ENCODE measurements around the gene RIT2.

The RIT2 gene

DNA sequence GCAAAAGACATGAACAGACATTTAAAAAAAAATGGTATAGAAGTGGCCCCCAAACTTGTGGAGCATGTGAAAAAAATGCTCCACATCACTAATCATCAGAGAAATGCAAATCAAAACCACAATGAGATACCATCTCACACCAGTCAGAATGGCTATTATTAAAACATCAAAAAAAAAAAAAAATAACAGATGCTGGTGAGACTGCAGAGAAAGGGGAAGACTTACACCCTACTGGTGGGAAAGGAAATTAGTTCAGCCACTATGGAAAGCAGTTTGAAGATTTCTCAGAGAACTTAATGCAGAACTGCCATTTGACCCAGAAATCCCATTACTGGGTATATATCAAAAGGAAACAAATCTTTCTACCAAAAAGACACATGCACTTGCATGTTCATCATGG, 164.8 kb downstream of the RIT2 start:
- Histone ChIP-seq H3K27ac (no peak overlapping the region), H3K4me3 (IDR thresholded peaks at IDR 0.05; ENCODE audit: insufficient read depth, low read depth, low read length) (no peak overlapping the region), H3K4me1 (ENCODE audit: low read depth, poor library complexity, severe bottlenecking) (peaks cover 13% of the 10 kb centered on the region), H2AFZ (ENCODE audit: low read depth) (no peak overlapping the region), H3K27me3 (ENCODE audit: insufficient read depth, low read depth) (no peaks in the 10 kb centered on the region), H4K20me1 (ENCODE audit: insufficient read depth) (no peaks in the 10 kb centered on the region), H3K36me3 (ENCODE audit: insufficient read depth) (no peaks in the 10 kb centered on the region), H3K79me2 (ENCODE audit: insufficient read depth, low read depth) (no peaks in the 10 kb centered on the region), H3K4me2 (no peak overlapping the region), H3K9ac (no peak overlapping the region)
- TF ChIP-seq, protein P1, sequence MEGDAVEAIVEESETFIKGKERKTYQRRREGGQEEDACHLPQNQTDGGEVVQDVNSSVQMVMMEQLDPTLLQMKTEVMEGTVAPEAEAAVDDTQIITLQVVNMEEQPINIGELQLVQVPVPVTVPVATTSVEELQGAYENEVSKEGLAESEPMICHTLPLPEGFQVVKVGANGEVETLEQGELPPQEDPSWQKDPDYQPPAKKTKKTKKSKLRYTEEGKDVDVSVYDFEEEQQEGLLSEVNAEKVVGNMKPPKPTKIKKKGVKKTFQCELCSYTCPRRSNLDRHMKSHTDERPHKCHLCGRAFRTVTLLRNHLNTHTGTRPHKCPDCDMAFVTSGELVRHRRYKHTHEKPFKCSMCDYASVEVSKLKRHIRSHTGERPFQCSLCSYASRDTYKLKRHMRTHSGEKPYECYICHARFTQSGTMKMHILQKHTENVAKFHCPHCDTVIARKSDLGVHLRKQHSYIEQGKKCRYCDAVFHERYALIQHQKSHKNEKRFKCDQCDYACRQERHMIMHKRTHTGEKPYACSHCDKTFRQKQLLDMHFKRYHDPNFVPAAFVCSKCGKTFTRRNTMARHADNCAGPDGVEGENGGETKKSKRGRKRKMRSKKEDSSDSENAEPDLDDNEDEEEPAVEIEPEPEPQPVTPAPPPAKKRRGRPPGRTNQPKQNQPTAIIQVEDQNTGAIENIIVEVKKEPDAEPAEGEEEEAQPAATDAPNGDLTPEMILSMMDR (conservative IDR thresholded peaks at IDR 0.05; ENCODE audit: low read depth, low read length) = no peak

DNA sequence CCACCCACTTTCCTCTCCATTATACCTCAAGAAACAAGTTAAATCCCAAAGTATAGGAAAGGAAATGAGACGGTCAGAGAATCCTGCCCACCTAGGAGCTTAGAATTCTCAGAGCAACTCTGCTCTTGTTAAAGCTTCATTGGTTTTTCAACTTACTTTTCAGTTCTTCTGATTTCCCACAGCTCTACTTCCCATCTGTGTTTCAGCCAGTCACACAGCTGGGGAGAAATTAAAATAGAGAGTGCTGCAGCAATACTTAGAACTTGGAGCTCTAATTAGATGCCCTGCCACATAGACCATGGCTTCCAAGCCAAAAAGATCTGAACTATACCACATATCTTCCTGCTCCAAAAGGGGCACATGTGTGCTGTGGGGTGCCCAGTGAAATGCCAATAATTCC, 166.7 kb downstream of the RIT2 start:
- H3K9ac ChIP-seq = no peak overlapping the region
- no peak overlapping the region for H3K4me3 ChIP-seq (IDR thresholded peaks at IDR 0.05; ENCODE audit: insufficient read depth, low read depth, low read length)
- H3K4me1 ChIP-seq (ENCODE audit: low read depth, poor library complexity, severe bottlenecking) = peaks cover 16% of the 10 kb centered on the region
- TF ChIP-seq, protein P1 (conservative IDR thresholded peaks at IDR 0.05; ENCODE audit: low read depth, low read length) = no peak
- no peaks in the 10 kb centered on the region for H3K36me3 ChIP-seq (ENCODE audit: insufficient read depth)
- H2AFZ ChIP-seq (ENCODE audit: low read depth) = no peak overlapping the region
- H4K20me1 ChIP-seq (ENCODE audit: insufficient read depth) = no peaks in the 10 kb centered on the region
- no peaks in the 10 kb centered on the region for H3K79me2 ChIP-seq (ENCODE audit: insufficient read depth, low read depth)
- H3K27me3 ChIP-seq (ENCODE audit: insufficient read depth, low read depth) = no peaks in the 10 kb centered on the region
- H3K4me2 ChIP-seq = no peak overlapping the region
- H3K27ac ChIP-seq = no peak overlapping the region

DNA sequence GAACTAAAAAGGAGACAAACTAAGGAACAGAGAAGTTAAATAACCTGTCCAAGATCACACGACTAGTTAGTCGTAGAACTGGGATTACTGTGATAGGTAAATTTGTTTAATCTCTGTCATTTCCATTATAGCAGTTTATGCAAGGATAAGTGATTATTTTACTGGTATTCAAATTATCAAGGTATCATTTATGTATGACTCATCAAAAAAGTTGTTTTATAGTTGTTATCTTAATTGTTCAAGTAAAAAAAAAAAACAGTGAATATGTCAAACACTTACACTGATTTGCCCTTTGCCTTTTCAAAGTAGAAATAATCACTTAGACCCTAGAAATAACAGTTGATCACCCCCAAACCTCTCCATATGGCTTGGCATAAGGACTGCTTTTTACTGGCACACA, 173.6 kb downstream of the RIT2 start:
- Histone ChIP-seq H3K27me3 (ENCODE audit: insufficient read depth, low read depth) (no peaks in the 10 kb centered on the region), H3K4me2 (no peak overlapping the region), H2AFZ (ENCODE audit: low read depth) (no peak overlapping the region), H3K36me3 (ENCODE audit: insufficient read depth) (no peaks in the 10 kb centered on the region), H3K4me3 (IDR thresholded peaks at IDR 0.05; ENCODE audit: insufficient read depth, low read depth, low read length) (no peak overlapping the region), H3K27ac (no peak overlapping the region), H3K4me1 (ENCODE audit: low read depth, poor library complexity, severe bottlenecking) (peaks cover 10% of the 10 kb centered on the region), H3K79me2 (ENCODE audit: insufficient read depth, low read depth) (no peaks in the 10 kb centered on the region), H3K9ac (no peak overlapping the region), H4K20me1 (ENCODE audit: insufficient read depth) (no peaks in the 10 kb centered on the region)
- TF ChIP-seq, protein P1 (conservative IDR thresholded peaks at IDR 0.05; ENCODE audit: low read depth, low read length) = no peak

DNA sequence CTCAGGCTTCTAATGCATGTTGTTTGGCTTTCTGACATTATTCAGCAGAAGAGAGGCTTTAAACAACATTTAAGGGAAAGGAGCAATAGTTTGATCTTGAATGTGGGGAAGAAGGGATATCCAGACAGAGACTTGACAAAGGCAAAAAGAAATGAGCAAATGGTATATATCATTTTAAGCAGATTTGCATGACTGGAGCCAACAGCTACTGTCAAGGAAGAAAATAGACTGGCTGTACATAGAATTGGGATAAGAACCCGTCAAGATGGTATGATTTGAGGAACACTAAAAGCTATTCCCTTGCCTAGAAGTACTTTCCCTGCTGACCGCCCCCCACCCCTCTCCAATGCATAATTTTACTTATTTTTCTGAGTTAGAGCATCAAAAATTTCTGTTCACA, 174.5 kb downstream of the RIT2 start:
- TF ChIP-seq, protein P1 (conservative IDR thresholded peaks at IDR 0.05; ENCODE audit: low read depth, low read length) = no peak
- Histone ChIP-seq H3K79me2 (ENCODE audit: insufficient read depth, low read depth) (no peaks in the 10 kb centered on the region), H3K36me3 (ENCODE audit: insufficient read depth) (no peaks in the 10 kb centered on the region), H3K27me3 (ENCODE audit: insufficient read depth, low read depth) (no peaks in the 10 kb centered on the region), H3K9ac (no peak overlapping the region), H3K4me2 (no peak overlapping the region), H3K4me1 (ENCODE audit: low read depth, poor library complexity, severe bottlenecking) (peaks cover 11% of the 10 kb centered on the region), H4K20me1 (ENCODE audit: insufficient read depth) (no peaks in the 10 kb centered on the region), H3K4me3 (IDR thresholded peaks at IDR 0.05; ENCODE audit: insufficient read depth, low read depth, low read length) (no peak overlapping the region), H2AFZ (ENCODE audit: low read depth) (no peak overlapping the region), H3K27ac (no peak overlapping the region)

All from KMS-11 (cell line).